H9 (cell line): ENCODE measurements around the gene SLC35F3. TPM values are rescaled to one million over a fixed set of nuclear protein-coding genes. Genes with fewer than 3 reads are reported as not detected.

Experiments used
- DNase-seq: peaks from one replicate; pipeline ENCODE4 v3.0.0-alpha.2; 2017
- H2AFZ ChIP-seq: one replicate; pipeline ENCODE4 v1.6.1; 2013; ENCODE audit warnings: mild to moderate bottlenecking, low read length, control low read depth, moderate library complexity
- H2AK5ac ChIP-seq: 2 replicates; pipeline ENCODE4 v1.6.1; 2013; ENCODE audit warnings: low read length, control low read depth, mixed read lengths; ENCODE audit not compliant: insufficient read length
- H2BK120ac ChIP-seq: one replicate; pipeline ENCODE4 v1.6.1; 2013; ENCODE audit warnings: low read depth, mild to moderate bottlenecking, low read length, control low read depth, inconsistent platforms; ENCODE audit not compliant: poor library complexity, severe bottlenecking
- H2BK12ac ChIP-seq: 2 replicates; pipeline ENCODE4 v1.6.1; 2013; ENCODE audit warnings: low read length, control low read depth, mixed read lengths, low read depth; ENCODE audit not compliant: insufficient read length
- H2BK15ac ChIP-seq: 2 replicates; pipeline ENCODE4 v1.6.1; 2013; ENCODE audit warnings: low read depth, low read length, control low read depth
- H2BK20ac ChIP-seq: one replicate; pipeline ENCODE4 v1.6.1; 2013; ENCODE audit warnings: low read depth, mild to moderate bottlenecking, low read length, control low read depth, inconsistent platforms; ENCODE audit not compliant: poor library complexity, severe bottlenecking
- H2BK5ac ChIP-seq: 2 replicates; pipeline ENCODE4 v1.6.1; 2013; ENCODE audit warnings: low read length, control low read depth, mixed read lengths; ENCODE audit not compliant: insufficient read length
- H3K14ac ChIP-seq: 2 replicates; pipeline ENCODE4 v1.6.1; 2013; ENCODE audit warnings: low read length, control low read depth; ENCODE audit not compliant: insufficient read depth
- H3K18ac ChIP-seq: 2 replicates; pipeline ENCODE4 v1.6.1; 2013; ENCODE audit warnings: low read depth, mild to moderate bottlenecking, mixed read lengths, low read length, control low read depth; ENCODE audit not compliant: insufficient read length
- H3K23ac ChIP-seq: 2 replicates; pipeline ENCODE4 v1.6.1; 2013; ENCODE audit warnings: low read length, control low read depth, mixed read lengths, low read depth; ENCODE audit not compliant: insufficient read length
- H3K23me2 ChIP-seq: 2 replicates; pipeline ENCODE4 v1.6.1; 2013; ENCODE audit warnings: low read depth, mild to moderate bottlenecking, mixed read lengths, low read length, control low read depth; ENCODE audit not compliant: insufficient read length, poor library complexity, severe bottlenecking
- H3K27ac ChIP-seq: 2 replicates; pipeline ENCODE4 v1.5.1; 2013; ENCODE audit warnings: low read length, control low read depth, mixed read lengths, low read depth; ENCODE audit not compliant: insufficient read length
- H3K27me3 ChIP-seq: 2 replicates; pipeline ENCODE4 v1.6.1; 2013; ENCODE audit warnings: low read length, control low read depth, inconsistent platforms; ENCODE audit not compliant: insufficient read depth
- H3K4ac ChIP-seq: 2 replicates; pipeline ENCODE4 v1.6.1; 2013; ENCODE audit warnings: low read depth, mild to moderate bottlenecking, control low read depth, inconsistent platforms, low read length, moderate library complexity
- H3K4me1 ChIP-seq: 2 replicates; pipeline ENCODE4 v1.6.1; 2013; ENCODE audit warnings: low read length, control low read depth, inconsistent platforms; ENCODE audit not compliant: insufficient read depth
- H3K4me2 ChIP-seq: 2 replicates; pipeline ENCODE4 v1.6.1; 2013; ENCODE audit warnings: low read length, control low read depth, mixed read lengths; ENCODE audit not compliant: insufficient read length, insufficient read depth
- H3K56ac ChIP-seq: 2 replicates; pipeline ENCODE4 v1.6.1; 2013; ENCODE audit warnings: low read depth, mild to moderate bottlenecking, mixed read lengths, low read length, control low read depth; ENCODE audit not compliant: insufficient read length
- H3K79me1 ChIP-seq: 2 replicates; pipeline ENCODE4 v1.6.1; 2013; ENCODE audit warnings: low read depth, mild to moderate bottlenecking, moderate library complexity, low read length, control low read depth, inconsistent platforms; ENCODE audit not compliant: insufficient read depth, poor library complexity, severe bottlenecking
- H3K79me2 ChIP-seq: 2 replicates; pipeline ENCODE4 v1.6.1; 2013; ENCODE audit warnings: low read length, control low read depth, inconsistent platforms; ENCODE audit not compliant: insufficient read depth
- H3K9ac ChIP-seq: 2 replicates; pipeline ENCODE4 v1.6.1; 2013; ENCODE audit warnings: low read length, control low read depth, mixed read lengths; ENCODE audit not compliant: insufficient read length; ENCODE audit errors: extremely low read depth
- H3K9me3 ChIP-seq: one replicate; pipeline ENCODE4 v1.6.1; 2013; ENCODE audit warnings: low read depth, low read length, inconsistent platforms; ENCODE audit not compliant: control insufficient read depth
- H3T11ph ChIP-seq: one replicate; pipeline ENCODE4 v1.6.1; 2013; ENCODE audit warnings: mild to moderate bottlenecking, low read length, control low read depth, inconsistent platforms
- H4K20me1 ChIP-seq: one replicate; pipeline ENCODE4 v1.6.1; 2013; ENCODE audit not compliant: control insufficient read depth, insufficient read length, insufficient read depth
- H4K5ac ChIP-seq: 2 replicates; pipeline ENCODE4 v1.6.1; 2013; ENCODE audit warnings: low read depth, mild to moderate bottlenecking, mixed read lengths, low read length, control low read depth; ENCODE audit not compliant: insufficient read length
- H4K8ac ChIP-seq: replicated peaks from 2 replicates; pipeline ENCODE4 v1.6.1; 2013; ENCODE audit warnings: low read length, control low read depth, mixed read lengths, low read depth; ENCODE audit not compliant: insufficient read length
- H4K91ac ChIP-seq: 2 replicates; pipeline ENCODE4 v1.6.1; 2013; ENCODE audit warnings: low read depth, mild to moderate bottlenecking, moderate library complexity, mixed read lengths, low read length, control low read depth; ENCODE audit not compliant: insufficient read length
- H3K27ac Mint-ChIP-seq, 3 experiments: 2 replicates in 2 of 3; 3 replicates in 1 of 3; pipeline ENCODE4 v1.8.0; 2020 to 2021; ENCODE audit warnings: mixed read lengths in 3 of 3, mild to moderate bottlenecking in 1 of 3, moderate library complexity in 1 of 3
- H3K27me3 Mint-ChIP-seq: 2 replicates; pipeline ENCODE4 v1.8.0; 2021; ENCODE audit warnings: low read depth, mild to moderate bottlenecking, moderate library complexity, mixed read lengths
- H3K36me3 Mint-ChIP-seq, 3 experiments: 2 replicates in 2 of 3; 3 replicates in 1 of 3; pipeline ENCODE4 v1.8.0; 2020 to 2021; ENCODE audit warnings: low read depth in 3 of 3, mixed read lengths in 3 of 3; ENCODE audit not compliant: insufficient read depth in 1 of 3
- H3K4me1 Mint-ChIP-seq, 2 experiments: 2 replicates each; pipeline ENCODE4 v1.8.0; 2020; ENCODE audit warnings: mixed read lengths in 2 of 2
- H3K4me3 Mint-ChIP-seq, 2 experiments: 2 replicates in 1 of 2; 3 replicates in 1 of 2; pipeline ENCODE4 v1.8.0; 2020 to 2021; ENCODE audit warnings: mild to moderate bottlenecking in 2 of 2, mixed read lengths in 2 of 2, moderate library complexity in 1 of 2
- H3K9me3 Mint-ChIP-seq, 2 experiments: 2 replicates in 1 of 2; 3 replicates in 1 of 2; pipeline ENCODE4 v1.8.0; 2020; ENCODE audit warnings: mild to moderate bottlenecking in 2 of 2, mixed read lengths in 2 of 2, moderate library complexity in 1 of 2
- CTCF ChIP-seq: fragments of 200-600 bp; sonication (generic); conservative IDR thresholded peaks from 3 replicates; pipeline ENCODE4 v1.8.0; 2021; ENCODE audit warnings: antibody characterized with exemption, mild to moderate bottlenecking
- WGBS: extraction: QIAGEN DNeasy Blood & Tissue Kit; methylation state at CpG from one replicate; pipeline ENCODE4 v1.1.7; 2013; ENCODE audit warnings: missing lambda C conversion rate, low lambda C conversion rate, mixed read lengths; ENCODE audit not compliant: insufficient read length; ENCODE audit errors: extremely low coverage; 5-methylcytosine and 5-hydroxymethylcytosine counted together
- total RNA-seq: library from RNA; stranded (reverse); gene quantifications from 2 replicates; pipeline ENCODE4 v1.2.1, GENCODE V29; 2021

Gene SLC35F3
- total RNA-seq, 1 experiment from 2014 or later = 0.81 TPM

- no peak overlapping the region for H2AFZ ChIP-seq
- WGBS = no CpG with 5 or more reads among the region's 11 CpGs
- no peaks in the 10 kb centered on the region; the same call in none of the 2 replicates for H3K27me3 Mint-ChIP-seq
Observed at GRCh38 chr1:234114648-234115307, 210.3 kb downstream of the SLC35F3 start.

More at GRCh38 chr1:234114648-234115307, 210.3 kb downstream of the SLC35F3 start:
- Histone ChIP-seq H3K4me2 (no peak overlapping the region), H4K5ac (no peak overlapping the region), H3T11ph (no peak overlapping the region), H2BK12ac (no peak overlapping the region), H2BK15ac (no peak overlapping the region), H3K27me3 (no peaks in the 10 kb centered on the region; the same call in 1 of the 2 replicates), H3K4me1 (no peaks in the 10 kb centered on the region), H2BK20ac (no peak overlapping the region), H3K9me3 (no peaks in the 10 kb centered on the region), H4K91ac (no peak overlapping the region), H3K23me2 (no peaks in the 10 kb centered on the region), H3K79me1 (no peaks in the 10 kb centered on the region), H2BK120ac (no peak overlapping the region), H3K14ac (no peak overlapping the region), H3K9ac (no peak overlapping the region), H3K23ac (no peak overlapping the region), H3K27ac (no peak overlapping the region), H3K56ac (no peak overlapping the region), H4K8ac (no peak overlapping the region), H3K4ac (no peak overlapping the region), H2AK5ac (no peak overlapping the region), H2BK5ac (no peak overlapping the region), H4K20me1 (no peaks in the 10 kb centered on the region), H3K79me2 (no peaks in the 10 kb centered on the region), H3K18ac (no peak overlapping the region)
- Mint-ChIP-seq H3K9me3 (no peaks in the 10 kb centered on the region), H3K36me3 (no peaks in the 10 kb centered on the region), H3K27ac (no peak overlapping the region), H3K4me3 (no peak overlapping the region), H3K4me1 (peaks cover 6 to 7% of the 10 kb centered on the region in 2 experiments)
- DNase-seq = no peak
- TF ChIP-seq CTCF = peak; percentile 81
